ENCODE measurements around the gene MRTFB. TPM values are rescaled to one million over a fixed set of nuclear protein-coding genes. Genes with fewer than 3 reads are reported as not detected.

The MRTFB gene
- total RNA-seq, 1 experiment from 2014 or later: 30.0 TPM

DNA sequence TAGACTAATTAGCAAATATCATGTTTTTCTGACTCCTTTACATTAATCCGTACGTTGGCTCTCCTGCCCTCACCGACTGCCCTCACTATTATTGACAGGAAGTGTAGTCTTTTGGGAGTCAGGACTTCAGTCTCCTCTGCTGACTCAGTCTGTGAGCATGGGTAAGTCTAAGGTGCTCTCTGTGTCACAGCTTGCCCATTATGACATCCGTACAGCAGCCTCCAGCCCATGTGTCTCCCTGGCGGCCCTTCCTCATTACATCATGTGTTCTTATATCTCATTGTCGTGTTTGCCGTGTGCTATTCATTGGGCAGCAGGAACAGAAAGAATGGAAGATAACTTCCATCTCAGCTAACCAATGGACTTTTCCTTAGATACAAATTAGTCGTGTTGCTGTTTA, 77.5 kb downstream of the MRTFB start:
- peak; percentile 77 for DNase-seq (ENCODE audit: unreplicated experiment)
- TF ChIP-seq, protein P1, sequence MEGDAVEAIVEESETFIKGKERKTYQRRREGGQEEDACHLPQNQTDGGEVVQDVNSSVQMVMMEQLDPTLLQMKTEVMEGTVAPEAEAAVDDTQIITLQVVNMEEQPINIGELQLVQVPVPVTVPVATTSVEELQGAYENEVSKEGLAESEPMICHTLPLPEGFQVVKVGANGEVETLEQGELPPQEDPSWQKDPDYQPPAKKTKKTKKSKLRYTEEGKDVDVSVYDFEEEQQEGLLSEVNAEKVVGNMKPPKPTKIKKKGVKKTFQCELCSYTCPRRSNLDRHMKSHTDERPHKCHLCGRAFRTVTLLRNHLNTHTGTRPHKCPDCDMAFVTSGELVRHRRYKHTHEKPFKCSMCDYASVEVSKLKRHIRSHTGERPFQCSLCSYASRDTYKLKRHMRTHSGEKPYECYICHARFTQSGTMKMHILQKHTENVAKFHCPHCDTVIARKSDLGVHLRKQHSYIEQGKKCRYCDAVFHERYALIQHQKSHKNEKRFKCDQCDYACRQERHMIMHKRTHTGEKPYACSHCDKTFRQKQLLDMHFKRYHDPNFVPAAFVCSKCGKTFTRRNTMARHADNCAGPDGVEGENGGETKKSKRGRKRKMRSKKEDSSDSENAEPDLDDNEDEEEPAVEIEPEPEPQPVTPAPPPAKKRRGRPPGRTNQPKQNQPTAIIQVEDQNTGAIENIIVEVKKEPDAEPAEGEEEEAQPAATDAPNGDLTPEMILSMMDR (IDR thresholded peaks at IDR 0.05; ENCODE audit: unreplicated experiment): no peak
- H3K4me3 Mint-ChIP-seq (ENCODE audit: unreplicated experiment): peak overlapping the region; percentile 15
- BruUV-seq (replicated peaks): no TSS peak
- CTCF ChIA-PET: interaction anchor here (0.6 to 1.4 kb wide), 4 partner anchors 10 to 210 kb away, joined by 3 to 6 read pairs (median 4); no protein-coding TSS in a partner anchor
- peak overlapping the region; percentile 88 for H3K27ac Mint-ChIP-seq (ENCODE audit: low read depth, unreplicated experiment)
- peaks cover 8% of the 10 kb centered on the region for H3K36me3 Mint-ChIP-seq (ENCODE audit: insufficient read depth, unreplicated experiment)
- no peaks in the 10 kb centered on the region for H3K27me3 Mint-ChIP-seq (ENCODE audit: insufficient read depth, unreplicated experiment)
- intact Hi-C loops (cut with micrococcal nuclease): no loop called here
- POLR2A ChIA-PET: interaction anchor here (0.6 to 1.7 kb wide), 3 partner anchors 11 to 79 kb away, joined by 3 to 5 read pairs (median 3); no protein-coding TSS in a partner anchor
- peaks cover 9% of the 10 kb centered on the region for H3K4me1 Mint-ChIP-seq (ENCODE audit: insufficient read depth, unreplicated experiment)
- H3K9me3 Mint-ChIP-seq (ENCODE audit: unreplicated experiment): no peaks in the 10 kb centered on the region

GRCh38 chr16:14150796-14151195, 79.7 kb downstream of the MRTFB start:
- ChIA-PET POLR2A (no interaction called here), CTCF (interaction anchor here (0.6 to 1.2 kb wide), 4 partner anchors 20 to 413 kb away, joined by 3 to 4 read pairs (median 3); no protein-coding TSS in a partner anchor)
- TF ChIP-seq, protein P1 (IDR thresholded peaks at IDR 0.05; ENCODE audit: unreplicated experiment): no peak
- Mint-ChIP-seq H3K27me3 (ENCODE audit: insufficient read depth, unreplicated experiment) (no peaks in the 10 kb centered on the region), H3K27ac (ENCODE audit: low read depth, unreplicated experiment) (no peak overlapping the region), H3K4me3 (ENCODE audit: unreplicated experiment) (no peak overlapping the region), H3K9me3 (ENCODE audit: unreplicated experiment) (no peaks in the 10 kb centered on the region), H3K4me1 (ENCODE audit: insufficient read depth, unreplicated experiment) (peaks cover 14% of the 10 kb centered on the region), H3K36me3 (ENCODE audit: insufficient read depth, unreplicated experiment) (peaks cover 9% of the 10 kb centered on the region)
- intact Hi-C loops (cut with micrococcal nuclease): no loop called here
- DNase-seq (ENCODE audit: unreplicated experiment): no peak
- no TSS peak for BruUV-seq (replicated peaks)

DNA sequence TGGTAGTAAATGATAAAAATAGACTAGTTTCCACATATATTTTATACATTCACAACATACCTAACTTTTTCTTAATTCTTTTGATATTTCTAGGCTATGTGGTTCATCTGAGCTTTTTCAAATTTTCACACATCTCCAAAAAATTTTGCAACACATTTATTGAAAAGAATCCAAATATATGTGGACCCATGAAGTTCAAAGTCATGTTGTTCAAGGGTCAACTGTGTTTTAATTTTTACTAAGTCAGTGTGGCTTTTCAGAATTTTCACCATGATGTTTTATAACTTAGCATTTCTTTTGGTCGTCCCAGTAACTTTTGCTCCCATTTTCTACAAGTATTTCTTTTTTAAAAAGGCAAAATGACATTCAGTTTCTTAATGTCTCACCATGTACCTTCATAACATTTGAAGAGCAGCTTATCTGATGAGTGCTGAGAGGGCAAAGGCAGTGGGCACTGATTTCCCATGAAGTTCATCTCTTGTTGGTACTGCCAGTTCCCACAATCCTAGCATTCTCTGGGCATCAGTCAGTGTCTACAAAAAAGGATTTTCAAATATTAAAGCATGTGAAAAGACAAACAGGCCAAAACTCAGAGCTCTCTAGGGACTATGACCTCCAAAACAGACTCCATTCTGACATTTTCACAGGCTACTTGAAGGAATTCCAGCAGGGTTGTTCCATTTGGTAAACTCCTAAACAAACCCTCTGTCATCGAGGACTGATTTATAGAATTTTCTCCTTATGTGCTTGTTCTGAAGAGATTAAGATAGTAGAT, 80.3 kb downstream of the MRTFB start:
- POLR2A ChIA-PET: no interaction called here
- Mint-ChIP-seq H3K4me1 (ENCODE audit: insufficient read depth, unreplicated experiment) (peaks cover 17% of the 10 kb centered on the region), H3K9me3 (ENCODE audit: unreplicated experiment) (no peaks in the 10 kb centered on the region), H3K27me3 (ENCODE audit: insufficient read depth, unreplicated experiment) (no peaks in the 10 kb centered on the region), H3K27ac (ENCODE audit: low read depth, unreplicated experiment) (no peak overlapping the region), H3K36me3 (ENCODE audit: insufficient read depth, unreplicated experiment) (peaks cover 6% of the 10 kb centered on the region), H3K4me3 (ENCODE audit: unreplicated experiment) (no peak overlapping the region)
- no TSS peak for BruUV-seq (replicated peaks)
- DNase-seq (ENCODE audit: unreplicated experiment): no peak
- CTCF ChIA-PET: interaction anchor here (0.8 to 1.2 kb wide), 3 partner anchors 20 to 412 kb away, joined by 3 to 4 read pairs (median 3); no protein-coding TSS in a partner anchor
- intact Hi-C loops (cut with micrococcal nuclease): no loop called here
- TF ChIP-seq, protein P1 (IDR thresholded peaks at IDR 0.05; ENCODE audit: unreplicated experiment): no peak

- Mint-ChIP-seq H3K9me3 (ENCODE audit: unreplicated experiment) (no peaks in the 10 kb centered on the region), H3K4me3 (ENCODE audit: unreplicated experiment) (no peak overlapping the region), H3K36me3 (ENCODE audit: insufficient read depth, unreplicated experiment) (peaks cover 6% of the 10 kb centered on the region), H3K4me1 (ENCODE audit: insufficient read depth, unreplicated experiment) (peaks cover 9% of the 10 kb centered on the region), H3K27me3 (ENCODE audit: insufficient read depth, unreplicated experiment) (no peaks in the 10 kb centered on the region), H3K27ac (ENCODE audit: low read depth, unreplicated experiment) (no peak overlapping the region)
- ChIA-PET POLR2A (interaction anchor here (0.6 kb wide), 1 partner anchor 1566 kb away, joined by 3 read pairs; no protein-coding TSS in a partner anchor), CTCF (interaction anchor here (0.8 to 1.4 kb wide), 2 partner anchors 9 to 236 kb away, joined by 3 read pairs; partner anchors contain the start of gene ERCC4)
- no peak for DNase-seq (ENCODE audit: unreplicated experiment)
- TF ChIP-seq, protein P1 (IDR thresholded peaks at IDR 0.05; ENCODE audit: unreplicated experiment): no peak
- intact Hi-C loops (cut with micrococcal nuclease): no loop called here
- no TSS peak for BruUV-seq (replicated peaks)
These were observed 84.6 kb downstream of the MRTFB start for GRCh38 chr16:14155572-14156190.

Data from MCF 10A (cell line).